NCI-H345 treated with DMSO at 0.1 percent for 48 hours (cell line): Measurements from ENCODE around the gene DAZAP2.
A peak's percentile ranks its signal among the peaks of the same experiment; 100 is the strongest.

ENCODE experiments used
- DNase-seq: peaks from one replicate; lab custom pipeline; 2025; ENCODE audit not compliant: unreplicated experiment; lab: John Stamatoyannopoulos, UW

DAZAP2 gene

GRCh38 chr12:51238510-51239334, at the start of gene DAZAP2:
DAZAP2 (plus strand) TSS chr12:51238826; CDS start chr12:51238908, 82 bp downstream.
- DNase-seq: peak; percentile 84

- DNase-seq: no peak
Measured at GRCh38 chr12:51189790-51190355, 48.8 kb upstream of the DAZAP2 start.

- no peak for DNase-seq
Measured at GRCh38 chr12:51190820-51191219, 47.8 kb upstream of the DAZAP2 start.

DNA sequence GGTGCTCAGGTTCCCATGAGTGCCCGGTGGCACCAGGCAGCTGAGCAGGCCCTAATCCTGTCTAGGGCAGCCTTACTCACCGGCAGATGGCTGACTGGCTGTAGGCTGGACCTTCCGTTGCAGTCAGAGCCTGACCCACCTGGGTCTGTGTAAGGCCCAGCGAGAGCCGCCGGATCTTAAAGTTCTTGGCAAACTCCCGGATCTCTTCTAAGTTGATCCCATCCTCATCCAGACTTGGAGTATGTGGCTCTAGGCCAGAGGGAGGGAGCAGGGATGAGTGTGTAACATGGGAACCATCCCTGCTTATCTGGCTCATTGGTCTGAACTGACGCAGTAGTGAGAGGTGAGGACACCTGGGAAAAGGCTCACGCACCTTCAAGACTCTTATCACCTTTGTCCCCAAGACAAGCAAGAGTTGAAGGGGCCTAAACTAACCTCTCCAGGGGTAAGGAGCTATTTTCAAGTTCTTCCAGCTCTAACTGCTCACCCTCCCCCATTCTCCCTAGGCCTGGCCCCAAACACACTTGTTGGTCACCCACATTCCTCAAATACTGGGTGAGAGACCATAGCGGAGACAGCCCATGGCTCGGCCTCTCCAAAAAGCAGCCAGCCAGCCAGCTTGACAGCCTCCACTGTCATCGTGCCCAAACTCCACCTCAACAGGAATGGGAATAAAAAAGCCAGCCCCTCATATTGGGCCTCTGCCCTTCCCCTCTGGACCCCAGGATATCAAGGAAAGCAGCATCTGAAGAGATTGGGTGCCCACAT, 46.9 kb upstream of the DAZAP2 start:
- no peak for DNase-seq

DNA sequence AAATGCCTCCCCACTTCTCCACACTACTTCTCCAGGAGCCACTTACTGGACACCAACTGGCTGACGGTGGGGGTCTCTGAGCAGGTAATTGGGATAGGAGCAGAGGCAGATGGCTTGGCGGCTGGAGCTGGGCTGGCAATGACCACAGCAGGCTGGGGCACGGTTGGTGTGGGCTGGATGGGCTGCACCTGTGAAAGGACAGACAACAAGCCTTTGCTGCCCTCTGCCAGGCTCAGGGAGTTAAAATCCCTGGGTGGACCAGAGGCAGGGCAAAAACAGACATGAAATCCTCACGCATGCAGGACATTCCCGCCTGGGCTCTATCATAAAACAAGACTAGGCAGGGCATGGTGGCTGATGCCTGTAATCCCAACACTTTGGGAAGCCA, 46.3 kb upstream of the DAZAP2 start:
- DNase-seq: no peak

DNA sequence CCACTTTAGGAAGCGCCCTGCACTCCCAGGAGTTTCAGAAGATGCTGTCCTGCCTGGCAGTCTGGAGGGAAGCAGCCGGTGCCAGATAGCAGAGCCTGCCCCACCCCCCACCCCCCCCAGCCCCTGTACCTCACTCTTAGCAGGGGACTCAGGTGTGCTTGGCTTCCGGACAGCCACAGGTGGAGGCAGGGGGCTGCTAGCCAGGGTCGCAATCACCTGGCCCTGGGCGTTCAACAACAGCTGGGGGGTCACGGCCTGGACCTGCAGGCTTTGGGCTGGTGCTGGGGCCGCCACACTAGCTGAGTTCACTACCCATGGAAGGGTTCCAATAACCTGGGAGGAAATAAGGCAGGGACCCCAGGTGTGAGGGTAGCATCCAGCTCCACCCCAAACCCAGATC, 42.8 kb upstream of the DAZAP2 start:
- DNase-seq: no peak

DNA sequence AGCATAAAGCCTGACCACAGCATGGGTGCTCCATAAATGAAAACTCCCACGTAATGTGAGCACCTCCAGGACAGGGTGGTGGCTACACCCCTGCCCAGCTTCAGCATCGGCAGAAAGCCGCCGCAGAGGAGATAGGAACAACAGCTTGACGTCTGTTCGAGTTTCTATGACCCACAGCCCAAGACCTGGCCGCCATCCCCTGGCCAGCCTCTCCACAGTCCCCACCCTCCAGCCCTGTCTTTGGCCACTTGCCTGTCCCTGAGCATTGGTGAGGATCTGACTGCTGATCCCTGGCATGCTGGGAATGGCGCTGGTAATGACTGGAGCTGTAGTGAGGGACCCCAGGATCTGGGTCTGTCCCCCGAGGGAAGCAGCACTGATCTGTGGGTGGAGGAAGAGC, 42.1 kb upstream of the DAZAP2 start:
- no peak for DNase-seq

- no peak for DNase-seq
Measured at GRCh38 chr12:51197736-51198567, 40.7 kb upstream of the DAZAP2 start.

- DNase-seq: no peak
Measured at GRCh38 chr12:51198568-51199365, 39.9 kb upstream of the DAZAP2 start.

DNA sequence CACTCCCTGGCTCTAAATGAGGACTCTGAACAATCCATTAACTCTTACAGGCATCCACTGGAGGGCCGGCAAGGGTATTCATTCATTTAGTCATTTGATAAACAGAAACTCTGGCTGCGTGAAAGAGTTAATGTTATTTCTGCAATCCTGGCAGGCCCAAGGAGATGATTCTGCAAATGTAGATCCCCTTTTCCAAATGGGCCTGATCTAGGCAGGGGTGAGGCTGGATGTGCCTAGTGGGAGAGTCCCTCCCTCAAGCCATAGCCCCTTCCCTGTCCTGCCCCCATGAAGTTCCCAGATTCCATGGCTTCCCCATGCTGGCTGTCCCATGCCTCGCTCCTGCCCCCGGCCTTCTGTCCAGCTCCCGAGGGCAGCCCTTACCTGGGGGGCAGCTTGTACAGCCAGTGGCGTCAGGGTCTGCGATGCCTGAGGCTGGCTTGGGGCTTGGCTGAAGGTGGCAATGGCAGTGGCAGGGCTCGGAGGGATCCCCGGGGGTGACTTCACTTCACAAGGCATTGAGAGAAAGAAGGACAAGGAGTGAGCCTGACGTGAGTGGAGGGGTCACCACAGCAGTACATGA, 39.2 kb upstream of the DAZAP2 start:
- DNase-seq: no peak

DNA sequence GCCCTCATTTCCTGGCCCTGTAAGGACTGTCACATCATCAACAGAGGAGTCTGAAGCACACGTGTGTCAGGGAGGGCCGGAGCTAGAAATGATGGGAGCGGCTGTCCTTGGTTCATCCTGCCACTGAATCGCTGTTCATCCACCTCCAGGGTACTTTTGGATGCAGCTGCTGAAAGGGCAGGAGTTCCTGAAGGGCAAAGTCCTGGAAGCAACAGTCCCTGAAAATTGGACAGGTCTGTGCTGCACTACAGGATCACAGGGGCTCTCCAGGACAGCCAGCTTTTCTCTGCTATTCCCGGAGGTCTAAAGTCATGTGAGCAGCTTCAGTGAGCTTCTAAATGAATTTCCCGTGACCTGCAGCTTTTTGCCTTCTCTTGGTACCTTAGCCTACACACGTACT, 38.5 kb upstream of the DAZAP2 start:
- DNase-seq: no peak

DNA sequence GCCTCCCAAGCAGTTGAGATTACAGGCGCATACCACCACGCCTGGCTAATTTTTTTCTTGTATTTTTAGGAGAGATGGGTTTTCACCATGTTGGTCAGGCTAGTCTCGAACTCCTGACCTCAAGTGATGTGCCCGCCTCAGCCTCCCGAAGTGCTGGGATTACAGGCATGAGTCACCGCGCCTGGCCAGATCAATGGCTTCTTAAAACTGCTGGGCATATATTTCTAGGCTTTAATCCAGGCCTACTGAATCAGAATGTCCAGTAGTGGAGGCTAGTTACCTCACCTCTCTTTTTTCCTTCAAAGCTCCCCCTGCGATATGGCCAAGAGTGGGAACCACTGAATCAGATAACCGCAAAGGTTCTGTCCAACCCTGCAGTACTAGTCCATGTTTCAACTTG, 37.8 kb upstream of the DAZAP2 start:
- DNase-seq: no peak

- no peak for DNase-seq
Measured at GRCh38 chr12:51202718-51203117, 35.9 kb upstream of the DAZAP2 start.

GRCh38 chr12:51205350-51205749, 33.3 kb upstream of the DAZAP2 start:
- DNase-seq: no peak

DNA sequence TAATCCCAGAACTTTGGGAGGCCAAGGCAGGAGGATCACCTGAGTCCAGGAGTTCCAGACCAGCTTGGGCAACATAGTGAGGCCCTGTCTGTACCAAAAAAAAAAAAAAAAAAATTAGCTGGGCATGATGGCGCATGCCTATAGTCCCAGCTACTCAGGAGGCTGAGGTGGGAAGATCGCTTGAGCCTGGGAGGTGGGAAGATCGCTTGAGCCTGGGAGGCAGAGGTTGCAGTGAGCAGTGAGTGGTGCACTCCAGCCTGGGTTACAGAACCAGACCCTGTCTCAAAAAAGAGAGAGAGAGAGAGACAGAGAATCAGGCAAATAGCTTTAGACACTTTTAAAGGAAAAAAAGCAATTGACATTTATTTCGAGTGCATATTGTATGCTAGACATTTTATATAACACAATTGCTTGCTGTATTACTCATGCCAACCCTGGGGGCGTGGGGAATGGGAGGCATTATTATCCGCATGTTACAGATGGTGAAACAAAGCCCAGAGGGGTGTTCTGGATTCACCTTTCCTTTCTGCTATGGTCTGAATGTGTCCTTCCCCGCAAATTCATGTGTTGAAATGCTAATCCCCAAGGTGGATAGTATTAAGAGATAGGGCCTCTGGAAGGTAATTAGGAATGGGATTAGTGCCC, 30.5 kb upstream of the DAZAP2 start:
- DNase-seq: no peak

DNA sequence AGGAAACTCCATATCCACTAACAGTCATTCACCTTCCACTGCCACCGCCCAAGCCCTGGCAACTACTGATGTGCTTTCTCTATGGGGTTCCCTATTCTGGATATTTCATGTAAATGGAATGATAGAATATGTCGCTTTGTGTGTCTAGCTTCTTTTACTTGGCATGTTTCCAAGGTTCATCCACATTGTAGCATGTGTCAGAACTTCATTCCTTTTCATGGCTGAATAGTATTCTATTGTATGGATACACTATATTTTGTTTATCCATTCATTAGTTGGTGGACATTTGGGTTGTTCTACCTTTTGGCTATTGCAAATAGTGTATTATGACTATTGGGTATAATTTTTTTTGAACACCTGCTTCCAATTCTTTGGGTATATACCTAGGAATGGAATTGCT, 29.4 kb upstream of the DAZAP2 start:
- no peak for DNase-seq

DNA sequence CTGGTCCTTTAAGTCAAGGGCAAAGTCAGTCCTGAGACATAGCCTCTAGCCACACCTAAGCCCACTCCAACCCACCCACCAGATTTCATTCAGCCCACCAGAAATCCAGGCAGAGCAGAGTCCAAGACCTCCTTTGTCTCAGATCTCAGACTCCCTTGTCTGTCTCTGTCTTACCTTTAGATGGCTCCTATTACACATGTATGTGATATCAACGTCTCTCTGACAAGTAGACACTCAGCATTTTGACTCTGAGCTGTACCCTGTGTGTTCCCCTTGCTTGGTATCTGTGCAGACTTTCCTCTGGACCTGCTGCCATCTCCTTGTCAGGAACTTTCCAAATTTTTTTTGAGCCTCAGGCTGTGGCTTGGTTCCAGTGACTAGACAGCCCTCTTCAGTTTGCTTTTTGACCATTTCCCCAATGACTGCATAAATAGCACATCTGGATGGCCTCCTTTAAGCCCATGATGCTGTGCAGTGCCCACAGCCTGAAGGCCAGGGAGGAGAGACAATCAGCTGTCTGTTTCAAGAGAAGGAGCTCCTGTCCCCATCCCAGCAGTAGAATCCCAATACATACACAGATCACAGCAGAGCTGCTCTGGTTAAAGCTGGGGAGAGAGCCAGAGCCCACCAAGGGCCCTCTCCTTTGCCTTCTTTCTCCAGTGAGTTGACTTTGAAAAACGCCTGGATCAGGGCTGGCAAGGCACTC, 27.8 kb upstream of the DAZAP2 start:
- DNase-seq: no peak

DNA sequence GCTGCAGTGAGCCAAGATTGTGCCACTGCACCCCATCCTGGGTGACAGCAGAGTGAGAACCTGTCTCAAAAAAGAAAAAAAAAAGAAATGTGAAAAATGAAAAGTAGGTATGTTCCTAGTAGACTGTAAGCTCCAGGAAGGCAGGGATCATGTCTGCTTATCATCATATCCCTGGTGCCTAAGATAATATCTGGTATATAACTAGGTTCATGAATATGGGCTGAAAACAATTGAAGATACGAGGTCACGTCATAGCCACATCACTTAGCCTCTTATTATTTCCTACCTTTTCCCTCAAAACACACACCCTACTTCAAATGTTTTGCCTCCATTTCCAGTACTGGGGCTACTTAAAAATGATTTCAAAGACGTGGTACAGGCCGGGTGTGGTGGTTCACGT, 23.7 kb upstream of the DAZAP2 start:
- no peak for DNase-seq

DNA sequence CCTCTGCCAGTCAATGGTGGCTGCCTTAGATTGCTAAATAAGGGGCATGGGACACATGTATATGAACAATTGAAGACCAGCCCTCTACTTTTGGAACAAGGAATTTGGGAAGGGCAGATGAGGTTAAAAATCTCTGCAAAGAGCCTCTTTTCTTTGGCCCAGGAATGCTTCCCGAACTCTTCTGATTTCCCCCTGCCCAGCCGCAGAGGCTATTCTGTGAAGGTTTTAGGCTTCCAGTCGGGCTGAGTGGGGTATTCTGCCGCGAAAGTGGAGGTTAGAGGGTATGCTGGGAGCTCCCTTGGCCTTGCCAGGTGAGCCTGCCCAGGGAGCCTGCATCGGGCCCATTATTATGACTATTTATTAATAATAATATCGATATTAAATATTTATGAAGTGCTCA, 22.0 kb upstream of the DAZAP2 start:
- no peak for DNase-seq
